Astrocyte of the cerebellum (primary cell): Measurements from ENCODE around the gene SPATA16.
A peak's percentile ranks its signal among the peaks of the same experiment; 100 is the strongest.

ENCODE experiments used
- DNase-seq: peaks from one replicate; pipeline ENCODE4 v3.0.0-alpha.2; 2011; ENCODE audit warnings: low read depth
- H3K4me3 ChIP-seq: 2 replicates; pipeline ENCODE4 v1.5.1; 2011; ENCODE audit warnings: mild to moderate bottlenecking, low read depth, low read length, moderate library complexity
- in situ Hi-C: cut with HindIII; loops from 2 replicates; pipeline ENCODE4 v1.10.0; 2017; ENCODE audit warnings: low sequenced_read_pairs
- TF ChIP-seq, protein P1 (sequence below): IDR thresholded peaks from 2 replicates; pipeline ENCODE4 v1.5.1; 2012; ENCODE audit warnings: low read length, low read depth, moderate library complexity, mild to moderate bottlenecking; ENCODE audit errors: missing control alignments

The SPATA16 gene

DNA sequence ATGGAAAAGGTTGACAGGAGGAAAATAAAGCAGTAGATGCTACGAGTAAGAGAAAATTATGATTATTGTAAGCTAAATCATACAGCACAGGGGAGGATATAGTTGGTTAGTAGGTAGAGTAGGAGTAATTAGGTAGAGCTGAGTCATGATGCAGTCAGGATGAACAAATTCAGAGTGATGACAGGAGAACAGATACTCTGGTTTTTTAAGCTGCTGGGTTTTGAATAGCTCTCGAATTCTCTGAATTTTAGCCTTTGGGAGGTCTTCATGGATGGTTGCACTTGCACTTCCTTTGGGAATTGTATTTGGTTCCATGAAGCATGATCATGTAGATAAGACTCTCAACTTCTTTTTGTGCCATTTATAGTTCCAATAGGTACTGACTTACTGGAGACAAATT lies 294.3 kb downstream of the SPATA16 start:
- DNase-seq, result peak; percentile 73
- in situ Hi-C loops, result no loop called here
- no peak overlapping the region for H3K4me3 ChIP-seq
- TF ChIP-seq, protein P1, sequence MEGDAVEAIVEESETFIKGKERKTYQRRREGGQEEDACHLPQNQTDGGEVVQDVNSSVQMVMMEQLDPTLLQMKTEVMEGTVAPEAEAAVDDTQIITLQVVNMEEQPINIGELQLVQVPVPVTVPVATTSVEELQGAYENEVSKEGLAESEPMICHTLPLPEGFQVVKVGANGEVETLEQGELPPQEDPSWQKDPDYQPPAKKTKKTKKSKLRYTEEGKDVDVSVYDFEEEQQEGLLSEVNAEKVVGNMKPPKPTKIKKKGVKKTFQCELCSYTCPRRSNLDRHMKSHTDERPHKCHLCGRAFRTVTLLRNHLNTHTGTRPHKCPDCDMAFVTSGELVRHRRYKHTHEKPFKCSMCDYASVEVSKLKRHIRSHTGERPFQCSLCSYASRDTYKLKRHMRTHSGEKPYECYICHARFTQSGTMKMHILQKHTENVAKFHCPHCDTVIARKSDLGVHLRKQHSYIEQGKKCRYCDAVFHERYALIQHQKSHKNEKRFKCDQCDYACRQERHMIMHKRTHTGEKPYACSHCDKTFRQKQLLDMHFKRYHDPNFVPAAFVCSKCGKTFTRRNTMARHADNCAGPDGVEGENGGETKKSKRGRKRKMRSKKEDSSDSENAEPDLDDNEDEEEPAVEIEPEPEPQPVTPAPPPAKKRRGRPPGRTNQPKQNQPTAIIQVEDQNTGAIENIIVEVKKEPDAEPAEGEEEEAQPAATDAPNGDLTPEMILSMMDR, result no peak

DNA sequence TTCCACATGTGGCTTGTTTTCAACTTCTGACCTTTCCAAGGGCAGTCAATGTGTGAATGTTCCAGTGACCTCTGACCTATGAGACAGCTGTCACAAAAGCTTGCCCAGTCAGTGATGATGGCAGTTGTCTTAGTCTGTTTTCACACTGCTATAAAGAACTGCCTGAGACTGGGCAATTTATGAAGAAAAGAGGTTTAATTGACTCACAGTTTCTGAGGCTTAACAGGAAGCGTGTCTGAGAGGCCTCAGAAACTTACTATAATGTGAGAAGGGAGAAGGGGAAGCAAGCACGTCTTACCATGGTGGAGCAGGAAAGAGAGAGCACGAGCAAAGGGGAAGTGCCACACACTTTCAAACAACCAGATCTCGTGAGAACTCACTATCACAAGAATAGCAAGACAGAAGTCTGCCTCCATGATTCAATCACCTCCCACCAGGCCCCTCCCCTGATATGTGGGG lies 294.9 kb downstream of the SPATA16 start:
- H3K4me3 ChIP-seq, result no peak overlapping the region
- TF ChIP-seq, protein P1, result no peak
- DNase-seq, result no peak
- in situ Hi-C loops, result no loop called here

DNA sequence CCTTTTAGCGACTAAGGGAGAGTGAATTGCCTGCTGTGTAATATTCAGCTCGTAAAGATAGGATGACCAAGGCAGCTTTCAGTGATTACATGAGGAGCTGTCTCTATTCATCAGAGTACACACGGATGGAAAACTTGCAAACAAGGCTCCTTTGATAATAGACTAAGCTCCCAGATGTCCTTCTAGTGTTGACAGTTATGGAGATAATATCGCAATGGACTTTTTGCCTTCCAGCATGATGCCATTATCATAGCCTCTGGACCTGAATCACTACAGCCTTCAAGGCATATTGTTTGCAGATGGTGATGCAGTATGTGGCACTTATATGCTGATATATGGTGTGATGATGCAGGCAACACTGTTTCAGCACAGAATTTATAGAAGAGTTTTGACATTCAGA lies 296.6 kb downstream of the SPATA16 start:
- H3K4me3 ChIP-seq, result no peak overlapping the region
- DNase-seq, result no peak
- TF ChIP-seq, protein P1, result no peak
- in situ Hi-C loops, result no loop called here

DNA sequence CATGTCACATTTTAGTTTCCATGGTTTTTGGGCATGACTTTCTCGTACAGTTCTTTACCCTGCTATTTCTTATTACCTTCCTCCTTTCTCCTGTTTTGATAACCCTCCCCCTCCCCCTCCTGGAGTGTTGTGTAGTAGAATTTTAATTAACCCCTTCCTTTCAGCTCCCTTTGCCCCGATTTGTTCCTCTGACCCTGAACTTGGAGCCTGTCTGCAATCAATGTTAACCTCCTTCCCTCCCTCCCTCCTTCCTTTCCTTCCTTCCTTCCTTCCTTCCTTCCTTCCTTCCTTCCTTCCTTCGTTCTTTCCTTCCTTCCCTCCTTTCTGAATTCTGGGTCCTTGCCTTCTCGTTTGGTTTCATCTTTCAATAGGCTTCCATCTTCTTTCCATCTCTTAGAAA lies 300.1 kb downstream of the SPATA16 start:
- DNase-seq, result no peak
- TF ChIP-seq, protein P1, result no peak
- H3K4me3 ChIP-seq, result no peak overlapping the region
- in situ Hi-C loops, result no loop called here

DNA sequence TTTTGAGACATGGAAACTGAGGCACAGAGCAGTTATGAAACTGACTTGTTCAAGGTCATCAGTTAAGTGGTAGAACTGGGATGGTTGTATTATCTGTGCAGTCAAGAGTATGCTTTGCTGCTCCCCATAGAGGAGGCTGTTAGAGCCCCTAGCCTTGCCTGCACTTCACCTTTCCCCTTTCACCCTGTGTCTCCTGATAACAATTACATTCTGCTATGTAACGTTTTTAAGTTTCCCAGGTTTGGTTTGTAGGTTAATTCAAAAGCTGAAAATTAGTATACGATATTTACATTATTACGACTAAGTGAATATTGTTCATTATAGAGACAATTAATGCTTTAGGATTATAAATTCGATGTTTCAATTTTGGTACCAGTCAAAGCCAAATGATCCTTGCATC lies 300.6 kb downstream of the SPATA16 start:
- no peak for DNase-seq
- TF ChIP-seq, protein P1, result no peak
- in situ Hi-C loops, result no loop called here
- no peak overlapping the region for H3K4me3 ChIP-seq

DNA sequence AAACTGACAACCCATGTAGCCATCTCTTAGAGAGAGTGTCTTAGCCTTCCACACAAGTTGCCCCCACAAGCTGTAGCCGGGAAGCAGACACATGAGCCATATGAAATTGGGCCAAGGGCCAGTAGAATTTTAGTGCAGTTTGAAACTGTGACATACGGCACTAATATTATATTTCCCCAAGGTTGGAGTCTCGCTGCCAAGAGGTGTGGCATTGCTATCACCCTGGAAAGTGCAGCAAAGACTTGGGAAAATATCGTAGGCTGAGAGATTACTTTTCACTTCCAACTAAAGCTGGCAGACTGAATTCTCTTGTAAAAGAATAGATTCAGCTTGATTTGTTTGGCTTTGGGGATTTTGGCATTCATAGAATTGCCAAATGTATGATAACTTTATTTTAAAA lies 301.4 kb downstream of the SPATA16 start:
- DNase-seq, result no peak
- H3K4me3 ChIP-seq, result no peak overlapping the region
- in situ Hi-C loops, result no loop called here
- TF ChIP-seq, protein P1, result no peak
